HepG2 (cell line): Measurements from ENCODE around the gene RRP36. TPM values are rescaled to one million over a fixed set of nuclear protein-coding genes. Genes with fewer than 3 reads are reported as not detected.

Experiments used
- ATRX ChIP-seq: sonication (generic); formaldehyde crosslinking; IDR thresholded peaks from 2 replicates; pipeline ENCODE4 v1.4.0; 2020; ENCODE audit warnings: missing genetic modification reagents, borderline replicate concordance
- FOSL1 ChIP-seq: sonication (generic); formaldehyde crosslinking; IDR thresholded peaks from 2 replicates; pipeline ENCODE4 v1.9.0; 2021; ENCODE audit warnings: missing genetic modification reagents, borderline replicate concordance
- GATAD1 ChIP-seq: IDR thresholded peaks from 2 replicates; pipeline ENCODE4 v1.6.1; 2016; ENCODE audit warnings: missing genetic modification reagents, missing compliant biosample characterization
- HDAC1 ChIP-seq: sonication (generic); formaldehyde crosslinking; IDR thresholded peaks from 2 replicates; pipeline ENCODE4 v1.5.1; 2020; ENCODE audit warnings: mild to moderate bottlenecking, missing genetic modification reagents
- NFYC ChIP-seq: IDR thresholded peaks from 2 replicates; pipeline ENCODE4 v1.6.1; 2016; ENCODE audit warnings: missing genetic modification reagents, missing compliant biosample characterization
- ZNF124 ChIP-seq: sonication (generic); formaldehyde crosslinking; IDR thresholded peaks from 2 replicates; pipeline ENCODE4 v1.4.0; 2020; ENCODE audit warnings: missing genetic modification reagents
- polyA plus RNA-seq, 8 experiments: library from polyadenylated mRNA; depleted of rRNA in 3 of 8; stranded (reverse) in 7 of 8; unstranded in 1 of 8; fragments of >200 nt; fragmentation: Illumina TruSeq in 4 of 8; extraction: Trizol in 4 of 8; gene quantifications; 2 replicates each; pipeline versions ENCODE4 v1.2.1 to v1.2.3, GENCODE V29; 2011 to 2016; ENCODE audit warnings: low read depth in 4 of 8, missing spikeins in 1 of 8, mixed read lengths in 1 of 8; ENCODE audit not compliant: insufficient read depth in 1 of 8
- total RNA-seq, 5 experiments: library from RNA; depleted of rRNA; stranded (reverse); fragments of >200 nt; fragmentation: Illumina TruSeq; extraction: Trizol; gene quantifications; 2 replicates each; pipeline ENCODE4 v1.2.3, GENCODE V29; 2016; ENCODE audit warnings: low read depth in 1 of 5
- TF ChIP-seq, protein P1 (sequence below): IDR thresholded peaks from 2 replicates; pipeline ENCODE4 v1.4.0; 2020; ENCODE audit warnings: mild to moderate bottlenecking, missing genetic modification reagents
- TF ChIP-seq, protein P2 (sequence below): sonication (generic); formaldehyde crosslinking; conservative IDR thresholded peaks from 2 replicates; pipeline ENCODE4 v1.8.0; 2022; ENCODE audit warnings: mild to moderate bottlenecking, moderate library complexity, missing genetic modification reagents
- TF ChIP-seq, protein P3 (sequence below): sonication (generic); formaldehyde crosslinking; IDR thresholded peaks from 2 replicates; pipeline ENCODE4 v1.5.0; 2020; ENCODE audit warnings: mild to moderate bottlenecking, missing genetic modification reagents, moderate library complexity
- TF ChIP-seq, protein P4 (sequence below): sonication (generic); formaldehyde crosslinking; IDR thresholded peaks from 2 replicates; pipeline ENCODE4 v1.4.0; 2020; ENCODE audit warnings: mild to moderate bottlenecking, missing genetic modification reagents
- TF ChIP-seq, protein P5 (sequence below): sonication (generic); formaldehyde crosslinking; IDR thresholded peaks from 2 replicates; pipeline ENCODE4 v1.8.1; 2023; ENCODE audit warnings: mild to moderate bottlenecking, moderate library complexity, missing genetic modification reagents
- TF ChIP-seq, protein P6 (sequence below): sonication (generic); formaldehyde crosslinking; IDR thresholded peaks from 2 replicates; pipeline ENCODE4 v1.4.0; 2020; ENCODE audit warnings: missing genetic modification reagents
- TF ChIP-seq, protein P7 (sequence below): sonication (generic); formaldehyde crosslinking; IDR thresholded peaks from 2 replicates; pipeline ENCODE4 v1.4.0; 2020; ENCODE audit warnings: mild to moderate bottlenecking, missing genetic modification reagents

Gene RRP36
- total and polyA plus RNA-seq, 2 of the 13 experiments (the other 11 are each of a cell fraction or from before 2014, with no cell fraction given), result 29.5 to 144 TPM

DNA sequence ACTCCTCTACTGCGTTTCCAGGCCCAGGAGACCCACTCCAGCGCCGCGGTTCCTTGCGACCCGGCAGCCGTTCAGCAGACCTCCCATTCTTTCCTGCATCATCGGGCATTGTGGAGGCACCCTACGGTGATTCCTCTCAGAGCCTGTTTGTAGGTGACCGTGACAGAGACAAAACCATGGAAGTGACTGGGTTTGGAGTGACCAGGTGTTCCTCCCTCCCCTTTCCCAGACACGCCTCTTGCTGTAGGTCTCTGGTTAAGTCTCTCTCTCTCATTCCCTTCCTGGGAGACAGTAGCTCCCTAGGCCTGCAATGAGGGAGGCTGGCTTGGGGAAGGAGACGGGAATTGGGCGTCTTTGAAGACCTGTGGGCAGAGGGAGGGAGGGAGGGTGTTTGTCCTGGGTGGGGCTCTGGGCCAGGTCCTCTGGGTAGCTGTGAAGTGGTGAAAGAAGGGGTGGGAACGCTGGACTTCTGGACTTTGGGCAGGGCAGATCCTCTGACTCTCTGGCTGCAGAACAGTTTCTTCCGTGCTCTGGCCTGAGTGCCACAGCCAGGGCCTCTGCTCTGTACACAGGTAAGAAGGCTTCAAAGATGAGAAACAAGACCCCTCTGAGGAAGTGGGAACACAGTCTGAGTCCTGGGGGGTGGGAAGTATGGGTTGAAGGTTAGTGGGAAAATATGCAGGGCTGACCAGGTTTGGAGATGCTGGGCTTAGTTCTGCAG, 38.8 kb downstream of the RRP36 start (continued):
- TF ChIP-seq, protein P1, sequence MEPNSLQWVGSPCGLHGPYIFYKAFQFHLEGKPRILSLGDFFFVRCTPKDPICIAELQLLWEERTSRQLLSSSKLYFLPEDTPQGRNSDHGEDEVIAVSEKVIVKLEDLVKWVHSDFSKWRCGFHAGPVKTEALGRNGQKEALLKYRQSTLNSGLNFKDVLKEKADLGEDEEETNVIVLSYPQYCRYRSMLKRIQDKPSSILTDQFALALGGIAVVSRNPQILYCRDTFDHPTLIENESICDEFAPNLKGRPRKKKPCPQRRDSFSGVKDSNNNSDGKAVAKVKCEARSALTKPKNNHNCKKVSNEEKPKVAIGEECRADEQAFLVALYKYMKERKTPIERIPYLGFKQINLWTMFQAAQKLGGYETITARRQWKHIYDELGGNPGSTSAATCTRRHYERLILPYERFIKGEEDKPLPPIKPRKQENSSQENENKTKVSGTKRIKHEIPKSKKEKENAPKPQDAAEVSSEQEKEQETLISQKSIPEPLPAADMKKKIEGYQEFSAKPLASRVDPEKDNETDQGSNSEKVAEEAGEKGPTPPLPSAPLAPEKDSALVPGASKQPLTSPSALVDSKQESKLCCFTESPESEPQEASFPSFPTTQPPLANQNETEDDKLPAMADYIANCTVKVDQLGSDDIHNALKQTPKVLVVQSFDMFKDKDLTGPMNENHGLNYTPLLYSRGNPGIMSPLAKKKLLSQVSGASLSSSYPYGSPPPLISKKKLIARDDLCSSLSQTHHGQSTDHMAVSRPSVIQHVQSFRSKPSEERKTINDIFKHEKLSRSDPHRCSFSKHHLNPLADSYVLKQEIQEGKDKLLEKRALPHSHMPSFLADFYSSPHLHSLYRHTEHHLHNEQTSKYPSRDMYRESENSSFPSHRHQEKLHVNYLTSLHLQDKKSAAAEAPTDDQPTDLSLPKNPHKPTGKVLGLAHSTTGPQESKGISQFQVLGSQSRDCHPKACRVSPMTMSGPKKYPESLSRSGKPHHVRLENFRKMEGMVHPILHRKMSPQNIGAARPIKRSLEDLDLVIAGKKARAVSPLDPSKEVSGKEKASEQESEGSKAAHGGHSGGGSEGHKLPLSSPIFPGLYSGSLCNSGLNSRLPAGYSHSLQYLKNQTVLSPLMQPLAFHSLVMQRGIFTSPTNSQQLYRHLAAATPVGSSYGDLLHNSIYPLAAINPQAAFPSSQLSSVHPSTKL, result peak; percentile 64
- TF ChIP-seq ATRX (CRISPR knock-in tag) (no peak), GATAD1 (CRISPR knock-in tag) (peak; percentile 47; the same call in 1 of the 2 replicates), NFYC (CRISPR knock-in tag) (0 out of 2 replicates have a peak, but pooled peaks have one; percentile 15), ZNF124 (CRISPR knock-in tag) (peak; percentile 13), FOSL1 (CRISPR knock-in tag) (no peak), HDAC1 (peak; percentile 85)
- TF ChIP-seq, protein P2, sequence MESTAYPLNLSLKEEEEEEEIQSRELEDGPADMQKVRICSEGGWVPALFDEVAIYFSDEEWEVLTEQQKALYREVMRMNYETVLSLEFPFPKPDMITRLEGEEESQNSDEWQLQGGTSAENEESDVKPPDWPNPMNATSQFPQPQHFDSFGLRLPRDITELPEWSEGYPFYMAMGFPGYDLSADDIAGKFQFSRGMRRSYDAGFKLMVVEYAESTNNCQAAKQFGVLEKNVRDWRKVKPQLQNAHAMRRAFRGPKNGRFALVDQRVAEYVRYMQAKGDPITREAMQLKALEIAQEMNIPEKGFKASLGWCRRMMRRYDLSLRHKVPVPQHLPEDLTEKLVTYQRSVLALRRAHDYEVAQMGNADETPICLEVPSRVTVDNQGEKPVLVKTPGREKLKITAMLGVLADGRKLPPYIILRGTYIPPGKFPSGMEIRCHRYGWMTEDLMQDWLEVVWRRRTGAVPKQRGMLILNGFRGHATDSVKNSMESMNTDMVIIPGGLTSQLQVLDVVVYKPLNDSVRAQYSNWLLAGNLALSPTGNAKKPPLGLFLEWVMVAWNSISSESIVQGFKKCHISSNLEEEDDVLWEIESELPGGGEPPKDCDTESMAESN (CRISPR knock-in tag), result peak; percentile 66; the same call in 1 of the 2 replicates
- TF ChIP-seq, protein P3, sequence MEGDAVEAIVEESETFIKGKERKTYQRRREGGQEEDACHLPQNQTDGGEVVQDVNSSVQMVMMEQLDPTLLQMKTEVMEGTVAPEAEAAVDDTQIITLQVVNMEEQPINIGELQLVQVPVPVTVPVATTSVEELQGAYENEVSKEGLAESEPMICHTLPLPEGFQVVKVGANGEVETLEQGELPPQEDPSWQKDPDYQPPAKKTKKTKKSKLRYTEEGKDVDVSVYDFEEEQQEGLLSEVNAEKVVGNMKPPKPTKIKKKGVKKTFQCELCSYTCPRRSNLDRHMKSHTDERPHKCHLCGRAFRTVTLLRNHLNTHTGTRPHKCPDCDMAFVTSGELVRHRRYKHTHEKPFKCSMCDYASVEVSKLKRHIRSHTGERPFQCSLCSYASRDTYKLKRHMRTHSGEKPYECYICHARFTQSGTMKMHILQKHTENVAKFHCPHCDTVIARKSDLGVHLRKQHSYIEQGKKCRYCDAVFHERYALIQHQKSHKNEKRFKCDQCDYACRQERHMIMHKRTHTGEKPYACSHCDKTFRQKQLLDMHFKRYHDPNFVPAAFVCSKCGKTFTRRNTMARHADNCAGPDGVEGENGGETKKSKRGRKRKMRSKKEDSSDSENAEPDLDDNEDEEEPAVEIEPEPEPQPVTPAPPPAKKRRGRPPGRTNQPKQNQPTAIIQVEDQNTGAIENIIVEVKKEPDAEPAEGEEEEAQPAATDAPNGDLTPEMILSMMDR (CRISPR knock-in tag), result 0 out of 2 replicates have a peak, but pooled peaks have one; percentile 2
- TF ChIP-seq, protein P4, sequence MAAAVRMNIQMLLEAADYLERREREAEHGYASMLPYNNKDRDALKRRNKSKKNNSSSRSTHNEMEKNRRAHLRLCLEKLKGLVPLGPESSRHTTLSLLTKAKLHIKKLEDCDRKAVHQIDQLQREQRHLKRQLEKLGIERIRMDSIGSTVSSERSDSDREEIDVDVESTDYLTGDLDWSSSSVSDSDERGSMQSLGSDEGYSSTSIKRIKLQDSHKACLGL (CRISPR knock-in tag), result no peak
- TF ChIP-seq, protein P5, sequence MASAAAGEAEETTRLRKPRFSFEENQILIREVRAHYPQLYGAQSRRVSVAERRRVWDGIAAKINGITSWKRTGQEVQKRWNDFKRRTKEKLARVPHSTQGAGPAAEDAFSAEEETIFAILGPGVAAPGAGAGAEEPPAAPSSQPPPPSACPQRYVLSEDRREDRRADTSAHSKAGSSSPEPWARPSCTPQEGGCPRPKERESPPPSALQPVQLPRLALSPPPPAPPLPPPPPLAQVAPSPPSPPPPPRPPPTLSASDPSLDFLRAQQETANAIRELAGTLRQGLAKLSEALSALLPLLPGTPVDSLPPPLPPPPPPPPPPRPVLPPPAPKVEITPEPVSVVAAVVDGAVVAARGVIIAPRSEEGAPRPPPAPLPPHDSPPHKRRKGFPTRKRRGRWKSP (CRISPR knock-in tag), result no peak
- TF ChIP-seq, protein P6, sequence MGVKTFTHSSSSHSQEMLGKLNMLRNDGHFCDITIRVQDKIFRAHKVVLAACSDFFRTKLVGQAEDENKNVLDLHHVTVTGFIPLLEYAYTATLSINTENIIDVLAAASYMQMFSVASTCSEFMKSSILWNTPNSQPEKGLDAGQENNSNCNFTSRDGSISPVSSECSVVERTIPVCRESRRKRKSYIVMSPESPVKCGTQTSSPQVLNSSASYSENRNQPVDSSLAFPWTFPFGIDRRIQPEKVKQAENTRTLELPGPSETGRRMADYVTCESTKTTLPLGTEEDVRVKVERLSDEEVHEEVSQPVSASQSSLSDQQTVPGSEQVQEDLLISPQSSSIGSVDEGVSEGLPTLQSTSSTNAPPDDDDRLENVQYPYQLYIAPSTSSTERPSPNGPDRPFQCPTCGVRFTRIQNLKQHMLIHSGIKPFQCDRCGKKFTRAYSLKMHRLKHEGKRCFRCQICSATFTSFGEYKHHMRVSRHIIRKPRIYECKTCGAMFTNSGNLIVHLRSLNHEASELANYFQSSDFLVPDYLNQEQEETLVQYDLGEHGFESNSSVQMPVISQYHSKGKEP (CRISPR knock-in tag), result no peak
- TF ChIP-seq, protein P7, sequence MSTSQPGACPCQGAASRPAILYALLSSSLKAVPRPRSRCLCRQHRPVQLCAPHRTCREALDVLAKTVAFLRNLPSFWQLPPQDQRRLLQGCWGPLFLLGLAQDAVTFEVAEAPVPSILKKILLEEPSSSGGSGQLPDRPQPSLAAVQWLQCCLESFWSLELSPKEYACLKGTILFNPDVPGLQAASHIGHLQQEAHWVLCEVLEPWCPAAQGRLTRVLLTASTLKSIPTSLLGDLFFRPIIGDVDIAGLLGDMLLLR (CRISPR knock-in tag), result no peak
